Upper lobe of left lung (tissue), 6 donors: ENCODE measurements around the gene MYO1E. TPM values are rescaled to one million over a fixed set of nuclear protein-coding genes. Genes with fewer than 3 reads are reported as not detected.

ENCODE experiments used
- ATAC-seq, 2 donors: fragments of 200-7000 bp; cut with Tn5 transposase; one replicate each; pipeline ENCODE4 v1.9.1; 2022; ENCODE audit warnings: mild to moderate bottlenecking in 2 of 2, moderate library complexity in 2 of 2; ENCODE audit not compliant: low FRiP score in 2 of 2
- DNase-seq, 2 donors: peaks; one replicate each; pipeline ENCODE4 v3.0.0-alpha.2; 2019 to 2020
- H3K27ac ChIP-seq, 4 donors: fragments of 200-600 bp; sonication (generic); one replicate each; pipeline ENCODE4 v1.5.1; 2016 to 2019
- H3K27me3 ChIP-seq, 4 donors: fragments of 200-600 bp; sonication (generic); one replicate each; pipeline ENCODE4 v1.5.1; 2017 to 2019
- H3K36me3 ChIP-seq, 4 donors: fragments of 200-600 bp; sonication (generic); one replicate each; pipeline ENCODE4 v1.5.1; 2016 to 2019
- H3K4me1 ChIP-seq, 4 donors: fragments of 200-600 bp; sonication (generic); one replicate each; pipeline ENCODE4 v1.5.1; 2018 to 2019
- H3K4me3 ChIP-seq, 4 donors: fragments of 200-600 bp; sonication (generic); one replicate each; pipeline ENCODE4 v1.5.1; 2017 to 2019; ENCODE audit warnings: mild to moderate bottlenecking in 2 of 4, moderate library complexity in 1 of 4
- H3K9me3 ChIP-seq, 4 donors: fragments of 200-600 bp; sonication (generic); one replicate each; pipeline ENCODE4 v1.5.1; 2018 to 2019
- CTCF ChIP-seq, 6 experiments: fragments of 450-650 bp in 4 of 6; fragments of 200-600 bp in 2 of 6; sonication (generic) in 2 of 6; IDR thresholded peaks; one replicate each; pipeline ENCODE4 v1.5.1; 2016 to 2019; ENCODE audit warnings: antibody characterized with exemption in 6 of 6
- EP300 ChIP-seq, 4 donors: sonication (generic); formaldehyde crosslinking; IDR thresholded peaks; one replicate each; pipeline ENCODE4 v1.5.1; 2017; ENCODE audit warnings: antibody characterized with exemption in 4 of 4, control low read depth in 2 of 4
- POLR2A ChIP-seq, 4 donors: fragments of 450-650 bp; IDR thresholded peaks; one replicate each; pipeline ENCODE4 v1.5.1; 2016 to 2017; ENCODE audit warnings: antibody characterized with exemption in 4 of 4, mild to moderate bottlenecking in 2 of 4
- POLR2AphosphoS5 ChIP-seq, 2 donors: sonication (generic); formaldehyde crosslinking; IDR thresholded peaks; one replicate each; pipeline ENCODE4 v1.5.1; 2017; ENCODE audit warnings: antibody characterized with exemption in 2 of 2
- WGBS, 2 donors: methylation state at CpG; one replicate each; pipeline ENCODE4 v1.1.5; 2017 to 2018; 5-methylcytosine and 5-hydroxymethylcytosine counted together
- total RNA-seq, 6 donors: library from RNA; depleted of rRNA in 4 of 6; stranded (reverse); fragments of >200 nt in 4 of 6; gene quantifications; one replicate each; pipeline versions ENCODE4 v1.1.0 to v1.2.1, GENCODE V29; 2016 to 2021
- donor health status: DM: no; HTN: no; CAD: no; lungs with moderate emphysema.
- donor health status: DM: no; HTN: yes; CAD: no; lungs with severe emphysema.

Gene MYO1E
- total RNA-seq, 6 donors from 2014 or later, result 39.7 to 161 (median 71.9) TPM

DNA sequence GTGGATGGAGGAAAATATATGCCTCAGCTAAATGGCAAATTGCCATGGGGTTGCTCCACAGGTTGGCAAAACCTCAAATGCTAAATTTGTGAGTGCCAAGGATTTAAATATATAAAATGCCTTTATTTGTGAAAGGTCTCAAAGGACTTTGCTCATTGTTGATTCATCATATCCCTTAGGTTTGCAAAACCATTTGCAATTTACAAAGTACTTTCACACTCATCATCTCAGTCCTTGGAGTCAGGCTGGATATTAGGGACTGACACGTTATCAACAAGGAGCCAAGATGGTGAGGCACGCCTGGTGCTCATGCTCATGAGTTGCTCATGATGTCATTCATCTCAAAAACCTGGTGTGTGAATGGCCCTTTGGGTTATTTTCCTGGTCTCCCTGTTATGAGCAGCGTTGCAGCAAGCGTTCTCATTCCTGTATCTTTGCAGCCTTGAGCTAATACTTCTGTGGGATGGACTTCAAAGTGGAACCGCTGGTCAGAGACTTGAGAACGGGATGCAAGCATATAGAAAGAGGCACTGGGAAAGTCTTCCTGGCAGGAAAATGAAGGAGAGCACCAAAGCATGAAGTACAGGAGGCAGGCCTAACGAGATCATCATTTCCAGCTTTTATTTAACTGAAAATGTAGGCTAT, 66.0 kb downstream of the MYO1E start:
- Histone ChIP-seq H3K4me3 (no peak overlapping the region), H3K9me3 (no peaks in the 10 kb centered on the region), H3K27ac (no peak overlapping the region), H3K36me3 (no peaks in the 10 kb centered on the region), H3K27me3 (no peaks in the 10 kb centered on the region), H3K4me1 (peaks cover 0 to 3% (median 1%) of the 10 kb centered on the region in 4 donors)
- DNase-seq (no peak), ATAC-seq (peak in 1 of 2 donors; percentile 77)
- no peak for TF ChIP-seq POLR2AphosphoS5 (IDR thresholded peaks at IDR 0.05)
- TF ChIP-seq CTCF (IDR thresholded peaks at IDR 0.05), result no peak
- TF ChIP-seq EP300 (IDR thresholded peaks at IDR 0.05), result no peak
- TF ChIP-seq POLR2A (IDR thresholded peaks at IDR 0.05), result no peak
- 78 to 83% methylated on average over 7 of the region's 7 CpGs for WGBS, 2 donors

DNA sequence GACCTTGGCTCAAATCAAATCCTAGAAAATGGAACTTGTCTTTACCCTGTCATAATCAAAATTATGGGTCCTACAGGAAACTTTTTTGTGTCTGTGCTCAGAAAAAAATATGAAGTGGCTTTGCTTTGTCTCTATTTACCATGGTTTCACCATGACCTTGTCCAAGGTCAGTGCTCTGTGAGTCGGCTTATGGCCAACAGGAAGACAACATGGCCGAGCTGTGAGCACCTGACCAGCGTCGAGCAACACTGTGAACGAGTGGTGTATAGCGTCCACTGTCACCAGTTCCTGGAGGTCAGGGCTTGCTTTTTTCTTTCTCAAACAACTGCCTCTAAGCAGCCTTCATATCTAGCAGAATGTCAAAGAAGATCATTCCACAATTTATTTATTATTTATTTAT, 67.9 kb downstream of the MYO1E start:
- ATAC-seq, result no peak

GRCh38 chr15:59304034-59304795, 68.5 kb downstream of the MYO1E start:
- Histone ChIP-seq H3K9me3 (no peaks in the 10 kb centered on the region), H3K36me3 (no peaks in the 10 kb centered on the region), H3K4me3 (no peak overlapping the region), H3K4me1 (peaks cover 16 to 22% (median 20%) of the 10 kb centered on the region in 4 donors), H3K27me3 (no peaks in the 10 kb centered on the region), H3K27ac (no peak overlapping the region)
- TF ChIP-seq CTCF (IDR thresholded peaks at IDR 0.05) (no peak), POLR2AphosphoS5 (IDR thresholded peaks at IDR 0.05) (no peak), EP300 (IDR thresholded peaks at IDR 0.05) (no peak), POLR2A (IDR thresholded peaks at IDR 0.05) (no peak)
- ATAC-seq (no peak), DNase-seq (no peak)
- 94 to 95% methylated on average over 15 of the region's 15 CpGs for WGBS, 2 donors

More for the DNA sequence above, 67.9 kb downstream of the MYO1E start:
- 85 to 87% methylated on average over 6 of the region's 6 CpGs for WGBS, 2 donors
- H3K4me1 ChIP-seq, result peaks cover 12 to 19% (median 15%) of the 10 kb centered on the region in 4 donors
- no peak overlapping the region for H3K4me3 ChIP-seq
- H3K36me3 ChIP-seq, result no peaks in the 10 kb centered on the region
- TF ChIP-seq EP300 (IDR thresholded peaks at IDR 0.05), result no peak
- TF ChIP-seq CTCF (IDR thresholded peaks at IDR 0.05), result no peak
- no peak for TF ChIP-seq POLR2AphosphoS5 (IDR thresholded peaks at IDR 0.05)
- no peak for TF ChIP-seq POLR2A (IDR thresholded peaks at IDR 0.05)
- no peaks in the 10 kb centered on the region for H3K9me3 ChIP-seq
- H3K27me3 ChIP-seq, result no peaks in the 10 kb centered on the region
- DNase-seq, result no peak
- H3K27ac ChIP-seq, result no peak overlapping the region

- Histone ChIP-seq H3K27me3 (no peaks in the 10 kb centered on the region), H3K27ac (no peak overlapping the region), H3K4me1 (peaks cover 16 to 22% (median 20%) of the 10 kb centered on the region in 4 donors), H3K36me3 (no peaks in the 10 kb centered on the region), H3K9me3 (no peaks in the 10 kb centered on the region), H3K4me3 (no peak overlapping the region)
- 94% methylated on average over 9 of the region's 9 CpGs for WGBS, 2 donors
- TF ChIP-seq CTCF (IDR thresholded peaks at IDR 0.05) (no peak), EP300 (IDR thresholded peaks at IDR 0.05) (no peak), POLR2AphosphoS5 (IDR thresholded peaks at IDR 0.05) (no peak), POLR2A (IDR thresholded peaks at IDR 0.05) (no peak)
- ATAC-seq, result no peak
- DNase-seq, result no peak
These were observed 69.0 kb downstream of the MYO1E start for GRCh38 chr15:59303633-59304032.
